Ishikawa (cell line): ENCODE data around the gene RGS7.

ENCODE experiments used
- CEBPB ChIP-seq: IDR thresholded peaks from 2 replicates; pipeline ENCODE4 v1.6.1; 2012
- CREB1 ChIP-seq: IDR thresholded peaks from 2 replicates; pipeline ENCODE4 v1.6.1; 2012; ENCODE audit warnings: low read depth
- EGR1 ChIP-seq: IDR thresholded peaks from 2 replicates; pipeline ENCODE4 v1.6.1; 2012
- FOXM1 ChIP-seq: IDR thresholded peaks from 2 replicates; pipeline ENCODE4 v1.6.1; 2012; ENCODE audit warnings: low read depth, borderline replicate concordance
- MAX ChIP-seq: IDR thresholded peaks from 2 replicates; pipeline ENCODE4 v1.6.1; 2012
- RAD21 ChIP-seq: IDR thresholded peaks from 2 replicates; pipeline ENCODE4 v1.6.1; 2012; ENCODE audit warnings: low read depth
- REST ChIP-seq: IDR thresholded peaks from 2 replicates; pipeline ENCODE4 v1.6.1; 2012; ENCODE audit warnings: low read depth, mild to moderate bottlenecking
- TAF1 ChIP-seq: IDR thresholded peaks from 2 replicates; pipeline ENCODE4 v1.6.1; 2012; ENCODE audit warnings: low read depth, mild to moderate bottlenecking
- USF1 ChIP-seq: IDR thresholded peaks from 2 replicates; pipeline ENCODE4 v1.6.1; 2012

GRCh38 chr1:241229711-241230110 is 127.3 kb downstream of the RGS7 start:
- TF ChIP-seq RAD21 (no peak), CREB1 (no peak), TAF1 (no peak), USF1 (no peak), MAX (no peak), FOXM1 (no peak), EGR1 (no peak), REST (no peak), CEBPB (no peak)
